Endodermal cell (in vitro differentiated cells): ENCODE measurements around the gene ARMC8. TPM values are rescaled to one million over a fixed set of nuclear protein-coding genes. Genes with fewer than 3 reads are reported as not detected.

Experiments
- DNase-seq: peaks from one replicate; pipeline ENCODE4 v3.0.0-alpha.2; 2017
- H3K27ac ChIP-seq: 2 replicates; pipeline ENCODE4 v1.5.1; 2013; ENCODE audit warnings: mild to moderate bottlenecking, low read depth, low read length, moderate library complexity
- H3K27me3 ChIP-seq: 2 replicates; pipeline ENCODE4 v1.6.1; 2013; ENCODE audit warnings: mild to moderate bottlenecking, low read length, moderate library complexity; ENCODE audit not compliant: insufficient read depth, control insufficient read depth, poor library complexity, severe bottlenecking
- H3K36me3 ChIP-seq: 2 replicates; pipeline ENCODE4 v1.7.0; 2013; ENCODE audit warnings: mild to moderate bottlenecking, low read length, moderate library complexity; ENCODE audit not compliant: control insufficient read depth, insufficient read depth
- H3K4me1 ChIP-seq: one replicate; pipeline ENCODE4 v1.7.0; 2013; ENCODE audit warnings: low read length; ENCODE audit not compliant: control insufficient read depth, insufficient read depth
- H3K4me3 ChIP-seq: 2 replicates; pipeline ENCODE4 v1.5.1; 2013; ENCODE audit warnings: mild to moderate bottlenecking, low read length, moderate library complexity
- H3K9ac ChIP-seq: 2 replicates; pipeline ENCODE4 v1.6.1; 2013; ENCODE audit warnings: mild to moderate bottlenecking, low read length, moderate library complexity; ENCODE audit not compliant: poor library complexity, severe bottlenecking; ENCODE audit errors: extremely low read depth
- H3K9me3 ChIP-seq: 2 replicates; pipeline ENCODE4 v1.6.1; 2013; ENCODE audit warnings: mild to moderate bottlenecking, low read length, moderate library complexity; ENCODE audit not compliant: control insufficient read depth
- H3K27ac Mint-ChIP-seq: 2 replicates; pipeline ENCODE4 v1.8.0; 2020; ENCODE audit warnings: mixed read lengths
- H3K27me3 Mint-ChIP-seq: 2 replicates; pipeline ENCODE4 v1.8.0; 2021; ENCODE audit warnings: mild to moderate bottlenecking, mixed read lengths; ENCODE audit not compliant: insufficient read depth
- H3K36me3 Mint-ChIP-seq: 2 replicates; pipeline ENCODE4 v1.8.0; 2020; ENCODE audit warnings: low read depth, mixed read lengths
- H3K4me1 Mint-ChIP-seq: 2 replicates; pipeline ENCODE4 v1.8.0; 2020; ENCODE audit warnings: mixed read lengths
- H3K4me3 Mint-ChIP-seq: 2 replicates; pipeline ENCODE4 v1.8.0; 2020; ENCODE audit warnings: mild to moderate bottlenecking, moderate library complexity, mixed read lengths
- H3K9me3 Mint-ChIP-seq: 2 replicates; pipeline ENCODE4 v1.8.0; 2020; ENCODE audit warnings: mild to moderate bottlenecking, mixed read lengths
- CTCF ChIP-seq: fragments of 200-600 bp; sonication (generic); conservative IDR thresholded peaks from 2 replicates; pipeline ENCODE4 v1.5.0; 2021; ENCODE audit warnings: antibody characterized with exemption, mild to moderate bottlenecking
- WGBS, 2 experiments: methylation state at CpG; one replicate each; pipeline versions ENCODE4 v1.1.5 to v1.1.7; 2013; ENCODE audit warnings: missing lambda C conversion rate in 2 of 2, mixed read lengths in 1 of 2; ENCODE audit not compliant: insufficient coverage in 1 of 2, insufficient read length in 1 of 2; 5-methylcytosine and 5-hydroxymethylcytosine counted together
- long read RNA-seq, 4 experiments: library from polyadenylated mRNA in 2 of 4; library from RNA in 1 of 4; library from capped mRNA in 1 of 4; stranded (forward) in 3 of 4; unstranded in 1 of 4; transcript quantifications; one replicate each; pipeline ENCODE4 v2.0.0, GENCODE V29; 2020 to 2021; ENCODE audit warnings: inconsistent platforms in 1 of 4
- polyA plus RNA-seq, 2 experiments: library from polyadenylated mRNA; stranded (reverse); fragments of 50-300 nt; gene quantifications; one replicate each; pipeline ENCODE4 v1.2.3, GENCODE V29; 2013
- total RNA-seq, 2 donors: library from RNA; stranded (reverse); fragmentation: NEBNext Ultra II Directional in 1 of 2; extraction: Animal tissue kit (Norgen Biotek cat#: 25700) in 1 of 2; gene quantifications; 2 replicates in 1 of 2; 3 replicates in 1 of 2; pipeline ENCODE4 v1.2.1, GENCODE V29; 2021

ARMC8 gene
- total RNA-seq, result 10 to 100 TPM; 58.6 to 60.4 TPM
- 45.0 TPM for polyA plus RNA-seq (2013, experiment 1 of 2)
- 44.9 TPM for polyA plus RNA-seq (2013, experiment 2 of 2)
- long read RNA-seq, experiment 1, full-length matches to known transcripts, result 1 of 21 reads
- long read RNA-seq, experiment 1, partial matches to known transcripts, result 6 of 21 reads
- long read RNA-seq, experiment 1, other reads (novel, unspliced or antisense), result 14 of 21 reads
- long read RNA-seq, experiment 2, full-length matches to known transcripts, result 64 of 101 reads
- long read RNA-seq, experiment 2, partial matches to known transcripts, result 10 of 101 reads
- long read RNA-seq, experiment 2, other reads (novel, unspliced or antisense), result 27 of 101 reads
- long read RNA-seq, experiment 3, full-length matches to known transcripts, result 130 of 215 reads
- long read RNA-seq, experiment 3, partial matches to known transcripts, result 15 of 215 reads
- long read RNA-seq, experiment 3, other reads (novel, unspliced or antisense), result 70 of 215 reads
- long read RNA-seq, experiment 4, full-length matches to known transcripts, result 35 of 61 reads
- long read RNA-seq, experiment 4, partial matches to known transcripts, result 10 of 61 reads
- long read RNA-seq, experiment 4, other reads (novel, unspliced or antisense), result 16 of 61 reads

GRCh38 chr3:138187296-138188012, at the start of gene ARMC8:
Gene ARMC8 (plus strand): TSS chr3:138187301. CDS start chr3:138187555, 254 bp downstream.
- Mint-ChIP-seq H3K27ac (peak within 1 kb of the TSS; percentile 100), H3K9me3 (no peaks in the 10 kb centered on the region), H3K36me3 (peaks cover 17% of the 10 kb centered on the region), H3K4me3 (peak within 1 kb of the TSS; percentile 88), H3K27me3 (peaks cover 32% of the 10 kb centered on the region), H3K4me1 (peaks cover 19% of the 10 kb centered on the region)
- Histone ChIP-seq H3K9me3 (peaks cover 6% of the 10 kb centered on the region), H3K36me3 (peaks cover 16% of the 10 kb centered on the region), H3K4me3 (peak within 1 kb of the TSS; percentile 89), H3K9ac (peak within 1 kb of the TSS; percentile 73), H3K4me1 (no peaks in the 10 kb centered on the region), H3K27ac (peak within 1 kb of the TSS; percentile 94), H3K27me3 (peaks cover 28% of the 10 kb centered on the region)
- TF ChIP-seq CTCF, result no peak
- 0% methylated on average over 16 to 59 of the region's 59 CpGs for WGBS, 2 experiments
- DNase-seq, result peak; percentile 90

GRCh38 chr3:138137861-138138260, 49.2 kb upstream of the ARMC8 start:
- DNase-seq, result no peak
- Histone ChIP-seq H3K4me3 (peak overlapping the region; percentile 27), H3K9me3 (no peaks in the 10 kb centered on the region), H3K4me1 (peaks cover 5% of the 10 kb centered on the region), H3K27ac (no peak overlapping the region), H3K27me3 (no peaks in the 10 kb centered on the region), H3K9ac (no peak overlapping the region), H3K36me3 (no peaks in the 10 kb centered on the region)
- peaks cover 2% of the 10 kb centered on the region for H3K27me3 Mint-ChIP-seq
- peaks cover 37% of the 10 kb centered on the region for H3K4me1 Mint-ChIP-seq
- no peaks in the 10 kb centered on the region for H3K9me3 Mint-ChIP-seq
- H3K36me3 Mint-ChIP-seq, result no peaks in the 10 kb centered on the region
- TF ChIP-seq CTCF, result no peak
- H3K27ac Mint-ChIP-seq, result no peak overlapping the region
- 92 to 93% methylated on average over 2 of the region's 2 CpGs for WGBS, 2 experiments
- H3K4me3 Mint-ChIP-seq, result no peak overlapping the region

- DNase-seq, result no peak
- no peak overlapping the region for H3K4me3 ChIP-seq
- H3K9me3 ChIP-seq, result no peaks in the 10 kb centered on the region
- H3K4me3 Mint-ChIP-seq, result no peak overlapping the region
- WGBS, 2 experiments, result 89 to 91% methylated on average over 1 of the region's 2 CpGs
- H3K27me3 ChIP-seq, result no peaks in the 10 kb centered on the region
- H3K4me1 Mint-ChIP-seq, result peaks cover 36% of the 10 kb centered on the region
- H3K9ac ChIP-seq, result no peak overlapping the region
- H3K27ac ChIP-seq, result no peak overlapping the region
- H3K4me1 ChIP-seq, result peaks cover 5% of the 10 kb centered on the region
- H3K27me3 Mint-ChIP-seq, result peaks cover 2% of the 10 kb centered on the region
- no peak for TF ChIP-seq CTCF
- no peaks in the 10 kb centered on the region for H3K36me3 ChIP-seq
- H3K27ac Mint-ChIP-seq, result no peak overlapping the region
- no peaks in the 10 kb centered on the region for H3K9me3 Mint-ChIP-seq
- H3K36me3 Mint-ChIP-seq, result no peaks in the 10 kb centered on the region
Observed at GRCh38 chr3:138139691-138140090, 47.4 kb upstream of the ARMC8 start.
